ENCODE results near the gene NABP2. TPM values are rescaled to one million over a fixed set of nuclear protein-coding genes. Genes with fewer than 3 reads are reported as not detected.

NABP2 gene
- total RNA-seq, 4 donors from 2014 or later, result 12.6 to 25.3 (median 19.1) TPM

GRCh38 chr12:56248711-56249110, 24.6 kb downstream of the NABP2 start:
- no peak for TF ChIP-seq CTCF (IDR thresholded peaks at IDR 0.05; ENCODE audit: low read depth)

- no peak for TF ChIP-seq CTCF (IDR thresholded peaks at IDR 0.05; ENCODE audit: low read depth)
Measured at GRCh38 chr12:56252649-56253048, 28.5 kb downstream of the NABP2 start.

GRCh38 chr12:56253091-56253490, 28.9 kb downstream of the NABP2 start:
- no peak for TF ChIP-seq CTCF (IDR thresholded peaks at IDR 0.05; ENCODE audit: low read depth)

GRCh38 chr12:56255671-56256070, 31.5 kb downstream of the NABP2 start:
- TF ChIP-seq CTCF (IDR thresholded peaks at IDR 0.05; ENCODE audit: low read depth), result no peak

GRCh38 chr12:56256326-56256960, 32.3 kb downstream of the NABP2 start:
- TF ChIP-seq CTCF (IDR thresholded peaks at IDR 0.05; ENCODE audit: low read depth), result no peak

- TF ChIP-seq CTCF (IDR thresholded peaks at IDR 0.05; ENCODE audit: low read depth), result no peak
Measured at GRCh38 chr12:56257071-56257470, 32.9 kb downstream of the NABP2 start.

- TF ChIP-seq CTCF (IDR thresholded peaks at IDR 0.05; ENCODE audit: low read depth), result no peak
Measured at GRCh38 chr12:56257491-56258067, 33.4 kb downstream of the NABP2 start.

Data from subcutaneous adipose tissue (tissue), 4 donors.